Measurements from ENCODE around the gene USP1.

DNA sequence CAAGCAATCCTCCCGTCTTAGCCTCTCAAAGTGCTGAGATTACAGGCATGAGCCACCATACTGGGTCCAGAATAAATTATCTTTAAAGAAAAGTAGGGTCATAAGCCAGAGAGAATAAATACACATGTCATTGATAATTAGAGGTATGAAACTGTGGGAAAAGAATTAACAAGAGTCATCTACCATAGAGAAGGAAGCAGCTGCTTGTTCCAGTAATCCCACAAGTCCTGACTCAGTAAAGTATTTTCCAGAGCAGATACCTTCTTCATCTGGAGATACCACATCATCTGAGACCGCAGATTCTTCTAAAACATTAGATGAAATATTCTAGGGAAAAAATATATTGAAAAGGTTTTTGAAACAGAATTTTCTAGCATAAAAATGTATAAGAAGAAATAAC, 55.7 kb downstream of the USP1 start:
- TF ChIP-seq TAF1 (IDR thresholded peaks at IDR 0.05; ENCODE audit: borderline replicate concordance, low read depth, low read length) (no peak), POLR2AphosphoS5 (IDR thresholded peaks at IDR 0.05; ENCODE audit: low read depth, low read length) (no peak)

Data from GM12892 (cell line).